IPS DF 6.9 (cell line): Measurements from ENCODE around the gene SERINC3.

Source experiments
- DNase-seq: peaks from one replicate; pipeline ENCODE4 v3.0.0-alpha.2; 2013; ENCODE audit warnings: low read depth, low spot score
- H3K27ac ChIP-seq: one replicate; pipeline ENCODE4 v1.5.1; 2013; ENCODE audit warnings: low read length, control low read depth
- H3K27me3 ChIP-seq: 2 replicates; pipeline ENCODE4 v1.6.1; 2013; ENCODE audit warnings: mild to moderate bottlenecking, low read length; ENCODE audit not compliant: control insufficient read depth, insufficient read depth
- H3K36me3 ChIP-seq: 2 replicates; pipeline ENCODE4 v1.6.1; 2013; ENCODE audit warnings: low read length; ENCODE audit not compliant: control insufficient read depth, insufficient read depth
- H3K4me1 ChIP-seq: 2 replicates; pipeline ENCODE4 v1.6.1; 2013; ENCODE audit warnings: low read length; ENCODE audit not compliant: control insufficient read depth, insufficient read depth
- H3K4me3 ChIP-seq: 2 replicates; pipeline ENCODE4 v1.5.1; 2013; ENCODE audit warnings: mild to moderate bottlenecking, low read length
- H3K9me3 ChIP-seq: 2 replicates; pipeline ENCODE4 v1.6.1; 2013; ENCODE audit warnings: low read length, inconsistent platforms; ENCODE audit not compliant: control insufficient read depth, insufficient read depth
- WGBS: extraction: QIAGEN DNeasy Blood & Tissue Kit; methylation state at CpG from one replicate; pipeline ENCODE4 v1.1.7; 2013; ENCODE audit warnings: mixed read lengths, missing lambda C conversion rate; ENCODE audit not compliant: insufficient read length, insufficient coverage; 5-methylcytosine and 5-hydroxymethylcytosine counted together

The SERINC3 gene

GRCh38 chr20:44495257-44495656, 26.6 kb downstream of the SERINC3 start:
- DNase-seq, result no peak
- H3K27ac ChIP-seq, result no peak overlapping the region
- WGBS, result no CpG with 5 or more reads among the region's 1 CpG

GRCh38 chr20:44494681-44495080, 27.2 kb downstream of the SERINC3 start:
- no peaks in the 10 kb centered on the region for H3K4me1 ChIP-seq
- no peak overlapping the region for H3K4me3 ChIP-seq
- no peaks in the 10 kb centered on the region; the same call in 1 of the 2 replicates for H3K36me3 ChIP-seq
- H3K27me3 ChIP-seq, result no peaks in the 10 kb centered on the region
- no peak overlapping the region for H3K27ac ChIP-seq
- no CpG with 5 or more reads among the region's 3 CpGs for WGBS
- H3K9me3 ChIP-seq, result no peaks in the 10 kb centered on the region
- DNase-seq, result no peak

More at GRCh38 chr20:44495257-44495656, 26.6 kb downstream of the SERINC3 start:
- Histone ChIP-seq H3K4me1 (no peaks in the 10 kb centered on the region), H3K4me3 (no peak overlapping the region), H3K27me3 (no peaks in the 10 kb centered on the region), H3K9me3 (no peaks in the 10 kb centered on the region), H3K36me3 (no peaks in the 10 kb centered on the region; the same call in 1 of the 2 replicates)

GRCh38 chr20:44494266-44494665, 27.6 kb downstream of the SERINC3 start:
- no peaks in the 10 kb centered on the region for H3K27me3 ChIP-seq
- no peaks in the 10 kb centered on the region for H3K9me3 ChIP-seq
- no peaks in the 10 kb centered on the region for H3K4me1 ChIP-seq
- no peak overlapping the region for H3K4me3 ChIP-seq
- no CpG with 5 or more reads among the region's 1 CpG for WGBS
- H3K27ac ChIP-seq, result no peak overlapping the region
- DNase-seq, result no peak
- H3K36me3 ChIP-seq, result no peaks in the 10 kb centered on the region; the same call in 1 of the 2 replicates

- Histone ChIP-seq H3K27ac (no peak overlapping the region), H3K36me3 (peaks cover 3% of the 10 kb centered on the region), H3K4me1 (no peaks in the 10 kb centered on the region), H3K9me3 (no peaks in the 10 kb centered on the region), H3K27me3 (no peaks in the 10 kb centered on the region), H3K4me3 (no peak overlapping the region)
- WGBS, result no CpG with 5 or more reads among the region's 5 CpGs
- DNase-seq, result no peak
Observed at GRCh38 chr20:44491635-44492395, 30.1 kb downstream of the SERINC3 start.

GRCh38 chr20:44489931-44490330, 31.9 kb downstream of the SERINC3 start:
- Histone ChIP-seq H3K9me3 (no peaks in the 10 kb centered on the region), H3K4me3 (no peak overlapping the region), H3K4me1 (no peaks in the 10 kb centered on the region), H3K36me3 (peaks cover 3% of the 10 kb centered on the region), H3K27ac (no peak overlapping the region), H3K27me3 (no peaks in the 10 kb centered on the region)
- DNase-seq, result no peak
- WGBS, result no CpG with 5 or more reads among the region's 3 CpGs

GRCh38 chr20:44489223-44489622, 32.6 kb downstream of the SERINC3 start:
- no peak for DNase-seq

GRCh38 chr20:44488551-44488950, 33.3 kb downstream of the SERINC3 start:
- Histone ChIP-seq H3K27me3 (no peaks in the 10 kb centered on the region), H3K4me3 (no peak overlapping the region), H3K36me3 (peaks cover 3% of the 10 kb centered on the region), H3K27ac (no peak overlapping the region), H3K4me1 (no peaks in the 10 kb centered on the region), H3K9me3 (no peaks in the 10 kb centered on the region)
- no peak for DNase-seq
- no CpG with 5 or more reads among the region's 5 CpGs for WGBS

More at GRCh38 chr20:44489223-44489622, 32.6 kb downstream of the SERINC3 start:
- Histone ChIP-seq H3K27ac (no peak overlapping the region), H3K27me3 (no peaks in the 10 kb centered on the region), H3K4me1 (no peaks in the 10 kb centered on the region), H3K4me3 (no peak overlapping the region), H3K36me3 (peaks cover 3% of the 10 kb centered on the region), H3K9me3 (no peaks in the 10 kb centered on the region)
- WGBS, result no CpG with 5 or more reads among the region's 9 CpGs

GRCh38 chr20:44485830-44486198, 36.1 kb downstream of the SERINC3 start:
- H3K27ac ChIP-seq, result no peak overlapping the region
- H3K9me3 ChIP-seq, result no peaks in the 10 kb centered on the region
- no CpG with 5 or more reads among the region's 2 CpGs for WGBS
- DNase-seq, result no peak
- no peaks in the 10 kb centered on the region for H3K4me1 ChIP-seq
- no peak overlapping the region for H3K4me3 ChIP-seq
- H3K27me3 ChIP-seq, result no peaks in the 10 kb centered on the region
- peaks cover 3% of the 10 kb centered on the region for H3K36me3 ChIP-seq

GRCh38 chr20:44485078-44485829, 36.6 kb downstream of the SERINC3 start:
- no peak for DNase-seq
- H3K27ac ChIP-seq, result no peak overlapping the region
- H3K36me3 ChIP-seq, result peaks cover 3% of the 10 kb centered on the region
- H3K4me3 ChIP-seq, result no peak overlapping the region
- H3K27me3 ChIP-seq, result no peaks in the 10 kb centered on the region
- WGBS, result no CpG with 5 or more reads among the region's 7 CpGs
- H3K9me3 ChIP-seq, result no peaks in the 10 kb centered on the region
- no peaks in the 10 kb centered on the region for H3K4me1 ChIP-seq

- WGBS, result no CpG with 5 or more reads among the region's 5 CpGs
- H3K27me3 ChIP-seq, result no peaks in the 10 kb centered on the region
- H3K36me3 ChIP-seq, result no peaks in the 10 kb centered on the region; the same call in 1 of the 2 replicates
- no peak overlapping the region for H3K27ac ChIP-seq
- DNase-seq, result no peak
- H3K9me3 ChIP-seq, result no peaks in the 10 kb centered on the region
- no peak overlapping the region for H3K4me3 ChIP-seq
- H3K4me1 ChIP-seq, result no peaks in the 10 kb centered on the region
Observed at GRCh38 chr20:44483112-44483511, 38.8 kb downstream of the SERINC3 start.
